Measurements from ENCODE around the gene CYB5A.
A peak's percentile ranks its signal among the peaks of the same experiment; 100 is the strongest.

Gene CYB5A

GRCh38 chr18:74277296-74277695 is 14.5 kb downstream of the CYB5A start:
- no peak for DNase-seq (ENCODE audit: low spot score)

GRCh38 chr18:74276609-74277008 is 15.2 kb downstream of the CYB5A start:
- DNase-seq (ENCODE audit: low spot score) = no peak

- DNase-seq (ENCODE audit: low spot score) = no peak
Observed at GRCh38 chr18:74275736-74276135, 16.0 kb downstream of the CYB5A start.

DNA sequence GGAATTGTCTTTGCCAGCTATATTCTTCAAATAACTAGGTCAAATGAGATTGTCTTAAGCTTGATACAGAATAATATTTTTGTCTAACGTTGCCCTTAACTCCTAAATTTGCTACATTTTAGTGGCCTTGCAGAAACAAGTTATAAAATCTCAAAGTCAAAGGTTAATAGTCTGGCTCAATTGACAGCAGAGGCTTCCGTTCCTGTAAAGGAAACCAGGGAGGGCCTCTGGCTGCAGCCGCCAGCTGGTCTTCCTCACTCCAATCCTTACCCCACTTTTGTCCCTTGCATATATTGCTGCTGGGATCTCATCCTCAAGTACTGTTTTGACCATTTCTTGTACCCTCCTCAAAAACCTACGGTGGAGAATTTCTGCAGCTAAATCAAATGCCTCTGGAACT is 17.1 kb downstream of the CYB5A start:
- no peak for DNase-seq (ENCODE audit: low spot score)

- DNase-seq (ENCODE audit: low spot score) = no peak
Observed at GRCh38 chr18:74273394-74273793, 18.4 kb downstream of the CYB5A start.

GRCh38 chr18:74271635-74272034 is 20.1 kb downstream of the CYB5A start:
- DNase-seq (ENCODE audit: low spot score) = no peak

DNA sequence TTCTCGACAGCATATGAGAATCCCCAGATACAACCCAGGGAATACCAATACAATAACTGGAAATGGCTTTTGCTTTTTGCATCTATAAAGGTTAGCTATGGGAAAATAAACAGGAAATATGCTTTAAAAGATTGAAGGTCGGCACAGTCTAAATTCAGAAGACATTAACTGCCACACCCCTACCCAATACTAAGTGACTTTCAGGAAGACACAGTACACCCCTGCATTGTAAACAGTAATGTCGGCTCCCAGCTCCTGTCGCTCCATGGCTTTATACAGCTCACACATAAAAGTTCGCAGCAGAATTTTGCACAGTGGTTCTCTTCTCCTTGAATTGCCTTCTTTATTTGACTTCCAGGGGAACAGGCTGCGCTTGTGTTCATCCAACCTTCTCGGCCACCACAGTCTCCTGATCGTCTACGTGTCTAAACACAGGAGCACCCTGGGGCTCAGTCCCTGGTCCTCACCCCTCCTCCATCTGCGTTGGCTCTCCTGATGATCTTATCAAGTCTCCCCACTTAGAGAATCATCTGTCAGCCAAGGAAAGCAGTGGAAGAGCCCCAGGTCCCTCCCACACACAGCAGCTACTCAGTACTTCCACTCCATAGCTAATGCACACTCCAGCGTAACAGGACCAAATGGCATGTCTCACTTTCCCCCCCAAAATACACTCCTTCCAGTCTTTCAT is 22.7 kb downstream of the CYB5A start:
- no peak for DNase-seq (ENCODE audit: low spot score)

- no peak for DNase-seq (ENCODE audit: low spot score)
Observed at GRCh38 chr18:74268175-74268574, 23.6 kb downstream of the CYB5A start.

- no peak for DNase-seq (ENCODE audit: low spot score)
Observed at GRCh38 chr18:74266161-74266560, 25.6 kb downstream of the CYB5A start.

GRCh38 chr18:74265546-74266098 is 26.1 kb downstream of the CYB5A start:
- no peak for DNase-seq (ENCODE audit: low spot score)

GRCh38 chr18:74264303-74265020 is 27.3 kb downstream of the CYB5A start:
- DNase-seq (ENCODE audit: low spot score) = no peak

DNA sequence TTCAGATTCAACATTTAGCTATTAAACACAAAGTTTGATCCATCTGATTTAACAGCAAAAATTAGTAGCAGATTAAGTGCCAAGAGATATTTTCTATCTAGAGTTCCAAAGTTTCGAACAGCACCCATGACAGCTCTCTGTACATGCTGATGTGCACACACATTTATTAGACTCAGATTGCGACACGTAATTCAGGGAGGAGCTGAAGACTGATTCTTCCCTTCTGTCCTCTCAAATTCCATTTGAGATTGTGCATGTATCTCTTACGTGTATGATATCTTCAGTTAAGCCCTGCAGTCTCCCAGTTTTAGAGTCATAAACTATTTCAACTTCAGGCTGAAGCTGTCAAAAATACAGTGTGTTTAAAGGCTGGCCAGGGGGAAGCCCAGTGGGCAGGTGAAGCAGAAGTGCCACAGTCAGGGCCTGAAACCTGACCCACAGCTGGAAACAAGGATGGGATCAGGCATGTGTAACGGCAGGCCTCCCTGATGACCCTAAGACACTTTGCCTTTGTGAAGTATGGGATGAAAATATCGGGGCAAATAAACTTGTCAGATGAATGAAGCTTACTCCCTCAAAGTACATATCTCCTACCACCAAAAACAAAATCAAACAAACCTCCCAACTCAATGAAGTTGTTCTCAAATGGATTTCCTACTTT is 30.6 kb downstream of the CYB5A start:
- no peak for DNase-seq (ENCODE audit: low spot score)

GRCh38 chr18:74259347-74259746 is 32.4 kb downstream of the CYB5A start:
- DNase-seq (ENCODE audit: low spot score) = no peak

DNA sequence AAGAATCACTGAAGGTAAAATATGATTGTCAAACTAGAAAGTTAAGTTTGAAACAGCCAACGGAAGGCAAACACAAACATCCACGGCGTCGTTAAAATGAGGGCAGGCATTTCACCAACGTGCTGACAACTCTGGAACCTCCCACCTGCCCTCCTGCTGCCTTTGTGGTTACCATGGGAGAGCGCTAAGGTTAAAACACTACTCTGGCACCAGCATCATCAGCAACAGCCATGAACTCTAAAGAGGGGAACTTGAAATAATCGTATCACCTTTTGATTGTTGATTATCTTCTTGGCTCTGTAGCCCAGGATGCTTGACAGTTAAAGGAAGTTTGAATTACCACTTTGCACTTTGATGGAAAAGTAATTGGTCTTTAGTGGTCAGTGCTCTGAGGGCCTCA is 34.7 kb downstream of the CYB5A start:
- no peak for DNase-seq (ENCODE audit: low spot score)

DNA sequence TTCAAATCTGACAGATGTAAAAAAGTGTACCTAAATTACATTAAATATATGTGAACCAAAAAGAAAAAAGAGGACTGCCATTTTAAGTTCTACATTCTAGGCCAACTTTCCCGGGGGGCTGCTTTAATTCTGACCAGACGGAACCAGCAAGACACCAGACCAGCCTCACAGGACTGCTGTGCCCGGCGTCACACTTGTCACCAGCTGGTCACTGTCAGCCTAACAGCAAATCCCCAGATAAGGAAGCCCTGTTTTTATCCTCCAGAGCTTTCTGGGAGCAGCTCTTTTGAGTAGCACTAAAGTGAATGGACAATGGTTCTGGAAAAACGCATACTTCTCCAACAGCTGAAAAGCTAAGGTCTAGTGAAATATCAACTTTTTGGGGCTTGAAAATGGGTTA is 35.6 kb downstream of the CYB5A start:
- DNase-seq (ENCODE audit: low spot score) = no peak

DNA sequence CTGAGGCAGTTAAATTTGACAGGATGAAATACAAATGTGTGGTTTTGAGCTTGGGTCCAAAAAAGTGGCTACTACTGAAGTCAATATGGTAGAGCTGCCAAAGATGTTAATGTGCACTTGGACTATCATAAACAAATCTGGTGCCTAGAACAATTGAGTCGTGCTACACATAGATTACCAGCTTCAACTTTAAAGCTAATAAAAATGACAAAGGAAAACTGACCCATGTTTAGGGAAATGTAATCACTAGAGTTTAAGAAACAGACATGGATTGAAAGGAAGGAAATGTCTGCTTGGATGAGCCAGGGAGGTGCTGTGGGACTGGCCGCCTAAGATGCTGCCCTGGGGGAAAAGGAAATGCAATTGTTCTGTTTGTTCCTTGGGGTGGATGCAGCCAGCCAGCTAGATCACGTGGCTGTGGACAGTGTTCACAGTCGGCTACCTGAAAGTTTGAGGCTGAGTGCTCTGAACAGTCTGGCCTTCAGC is 36.6 kb downstream of the CYB5A start:
- DNase-seq (ENCODE audit: low spot score) = no peak

DNA sequence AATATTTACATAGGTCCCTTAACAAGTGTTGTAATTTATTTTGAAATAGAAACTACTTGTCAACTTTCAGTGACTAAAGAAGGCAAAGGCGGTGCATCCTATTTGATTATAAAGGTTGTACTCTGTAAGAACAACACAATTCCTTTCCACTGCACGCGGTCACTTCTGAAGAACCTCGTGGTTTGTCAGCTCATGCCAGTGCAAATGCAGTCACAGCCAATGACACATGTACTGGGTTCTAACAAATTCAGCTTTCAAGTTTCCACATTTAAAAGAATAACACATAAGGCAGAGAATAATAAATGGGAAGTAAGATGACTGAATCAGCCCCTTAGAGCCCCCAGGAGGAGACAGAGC is 39.7 kb downstream of the CYB5A start:
- DNase-seq (ENCODE audit: low spot score) = no peak

GRCh38 chr18:74251297-74252038 is 40.3 kb downstream of the CYB5A start:
- no peak for DNase-seq (ENCODE audit: low spot score)

DNA sequence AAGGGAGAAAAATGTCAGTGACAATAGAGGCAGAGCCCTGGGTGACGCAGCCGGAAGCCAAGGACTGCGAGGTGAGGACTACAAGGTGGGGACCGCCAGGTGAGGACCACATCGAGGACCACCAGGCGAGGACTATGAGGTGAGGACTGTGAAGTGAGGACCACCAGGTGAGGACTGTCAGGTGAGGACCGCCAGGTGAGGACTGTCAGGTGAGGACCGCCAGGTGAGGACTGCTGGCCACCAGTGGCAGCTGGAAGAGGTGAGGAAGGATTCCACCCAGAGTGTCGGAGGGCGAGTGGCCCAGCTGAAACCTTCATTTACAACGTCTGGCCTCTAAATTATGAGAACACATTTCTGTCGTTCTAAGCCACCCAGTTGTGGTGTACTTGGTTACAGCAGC is 41.6 kb downstream of the CYB5A start:
- no peak for DNase-seq (ENCODE audit: low spot score)

GRCh38 chr18:74249181-74249968 is 42.4 kb downstream of the CYB5A start:
- DNase-seq (ENCODE audit: low spot score) = peak; percentile 12

DNA sequence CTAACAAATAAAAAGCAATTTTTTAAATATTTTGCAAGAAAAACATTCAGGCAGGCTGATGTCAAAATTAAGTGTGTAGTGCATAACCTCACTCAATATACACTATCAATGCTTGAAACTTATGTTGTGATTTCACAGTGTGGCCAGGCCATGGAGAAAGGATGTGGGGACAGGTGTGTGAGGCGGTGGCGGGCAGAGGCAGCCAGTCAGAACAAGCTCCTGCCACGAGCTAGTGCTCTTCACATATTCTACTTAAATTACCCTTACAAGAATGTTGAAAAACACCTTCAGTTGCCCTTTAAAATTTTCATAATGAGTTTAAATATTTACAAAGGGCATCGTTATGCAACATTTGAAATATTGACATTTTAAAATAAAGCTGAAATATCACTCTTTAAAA is 43.2 kb downstream of the CYB5A start:
- DNase-seq (ENCODE audit: low spot score) = no peak

All from HuH-7 (cell line).